Measurements from ENCODE around the gene EPN2.

The EPN2 gene

GRCh38 chr17:19342611-19343255, 105.6 kb downstream of the EPN2 start:
- H2AFZ ChIP-seq (ENCODE audit: low read depth) = no peak overlapping the region

GRCh38 chr17:19343256-19343630, 106.1 kb downstream of the EPN2 start:
- Histone ChIP-seq H2AFZ (ENCODE audit: low read depth) (no peak overlapping the region), H3K4me3 (IDR thresholded peaks at IDR 0.05; ENCODE audit: insufficient read depth, low read depth, low read length) (no peak overlapping the region), H3K36me3 (ENCODE audit: insufficient read depth) (no peaks in the 10 kb centered on the region), H4K20me1 (ENCODE audit: insufficient read depth) (no peaks in the 10 kb centered on the region), H3K4me1 (ENCODE audit: low read depth, poor library complexity, severe bottlenecking) (no peaks in the 10 kb centered on the region), H3K79me2 (ENCODE audit: insufficient read depth, low read depth) (no peaks in the 10 kb centered on the region), H3K27me3 (ENCODE audit: insufficient read depth, low read depth) (no peaks in the 10 kb centered on the region), H3K27ac (no peak overlapping the region), H3K9ac (no peak overlapping the region), H3K4me2 (no peak overlapping the region)
- TF ChIP-seq, protein P1, sequence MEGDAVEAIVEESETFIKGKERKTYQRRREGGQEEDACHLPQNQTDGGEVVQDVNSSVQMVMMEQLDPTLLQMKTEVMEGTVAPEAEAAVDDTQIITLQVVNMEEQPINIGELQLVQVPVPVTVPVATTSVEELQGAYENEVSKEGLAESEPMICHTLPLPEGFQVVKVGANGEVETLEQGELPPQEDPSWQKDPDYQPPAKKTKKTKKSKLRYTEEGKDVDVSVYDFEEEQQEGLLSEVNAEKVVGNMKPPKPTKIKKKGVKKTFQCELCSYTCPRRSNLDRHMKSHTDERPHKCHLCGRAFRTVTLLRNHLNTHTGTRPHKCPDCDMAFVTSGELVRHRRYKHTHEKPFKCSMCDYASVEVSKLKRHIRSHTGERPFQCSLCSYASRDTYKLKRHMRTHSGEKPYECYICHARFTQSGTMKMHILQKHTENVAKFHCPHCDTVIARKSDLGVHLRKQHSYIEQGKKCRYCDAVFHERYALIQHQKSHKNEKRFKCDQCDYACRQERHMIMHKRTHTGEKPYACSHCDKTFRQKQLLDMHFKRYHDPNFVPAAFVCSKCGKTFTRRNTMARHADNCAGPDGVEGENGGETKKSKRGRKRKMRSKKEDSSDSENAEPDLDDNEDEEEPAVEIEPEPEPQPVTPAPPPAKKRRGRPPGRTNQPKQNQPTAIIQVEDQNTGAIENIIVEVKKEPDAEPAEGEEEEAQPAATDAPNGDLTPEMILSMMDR (conservative IDR thresholded peaks at IDR 0.05; ENCODE audit: low read depth, low read length) = no peak

More at GRCh38 chr17:19342611-19343255, 105.6 kb downstream of the EPN2 start:
- H3K4me3 ChIP-seq (IDR thresholded peaks at IDR 0.05; ENCODE audit: insufficient read depth, low read depth, low read length) = no peak overlapping the region
- peaks cover 3% of the 10 kb centered on the region for H3K4me1 ChIP-seq (ENCODE audit: low read depth, poor library complexity, severe bottlenecking)
- TF ChIP-seq, protein P1 (conservative IDR thresholded peaks at IDR 0.05; ENCODE audit: low read depth, low read length) = no peak
- no peaks in the 10 kb centered on the region for H4K20me1 ChIP-seq (ENCODE audit: insufficient read depth)
- H3K9ac ChIP-seq = no peak overlapping the region
- H3K36me3 ChIP-seq (ENCODE audit: insufficient read depth) = no peaks in the 10 kb centered on the region
- H3K79me2 ChIP-seq (ENCODE audit: insufficient read depth, low read depth) = no peaks in the 10 kb centered on the region
- H3K27me3 ChIP-seq (ENCODE audit: insufficient read depth, low read depth) = no peaks in the 10 kb centered on the region
- no peak overlapping the region for H3K4me2 ChIP-seq
- no peak overlapping the region for H3K27ac ChIP-seq

GRCh38 chr17:19343671-19344151, 106.5 kb downstream of the EPN2 start:
- Histone ChIP-seq H3K4me1 (ENCODE audit: low read depth, poor library complexity, severe bottlenecking) (no peaks in the 10 kb centered on the region), H3K9ac (no peak overlapping the region), H4K20me1 (ENCODE audit: insufficient read depth) (no peaks in the 10 kb centered on the region), H3K27ac (no peak overlapping the region), H2AFZ (ENCODE audit: low read depth) (no peak overlapping the region), H3K27me3 (ENCODE audit: insufficient read depth, low read depth) (no peaks in the 10 kb centered on the region), H3K4me2 (no peak overlapping the region), H3K79me2 (ENCODE audit: insufficient read depth, low read depth) (no peaks in the 10 kb centered on the region), H3K4me3 (IDR thresholded peaks at IDR 0.05; ENCODE audit: insufficient read depth, low read depth, low read length) (no peak overlapping the region), H3K36me3 (ENCODE audit: insufficient read depth) (no peaks in the 10 kb centered on the region)
- TF ChIP-seq, protein P1 (conservative IDR thresholded peaks at IDR 0.05; ENCODE audit: low read depth, low read length) = no peak

- TF ChIP-seq, protein P1 (conservative IDR thresholded peaks at IDR 0.05; ENCODE audit: low read depth, low read length) = no peak
- Histone ChIP-seq H3K27me3 (ENCODE audit: insufficient read depth, low read depth) (no peaks in the 10 kb centered on the region), H3K9ac (no peak overlapping the region), H3K4me1 (ENCODE audit: low read depth, poor library complexity, severe bottlenecking) (no peaks in the 10 kb centered on the region), H3K4me2 (no peak overlapping the region), H3K27ac (no peak overlapping the region), H4K20me1 (ENCODE audit: insufficient read depth) (no peaks in the 10 kb centered on the region), H3K79me2 (ENCODE audit: insufficient read depth, low read depth) (no peaks in the 10 kb centered on the region), H2AFZ (ENCODE audit: low read depth) (no peak overlapping the region), H3K36me3 (ENCODE audit: insufficient read depth) (no peaks in the 10 kb centered on the region), H3K4me3 (IDR thresholded peaks at IDR 0.05; ENCODE audit: insufficient read depth, low read depth, low read length) (no peak overlapping the region)
Observed at GRCh38 chr17:19344311-19345066, 107.3 kb downstream of the EPN2 start.

Data from KMS-11 (cell line).